HG02763 (cell line): ENCODE data around the gene GANC.
"Not testable (repeated sequence)": the region's sequence is repeated elsewhere in the genome, so short reads cannot be mapped to it uniquely, and the experiment has no call there.

ENCODE experiments used
- ATAC-seq: cut with Tn5 transposase; IDR thresholded peaks from one replicate; pipeline ENCODE4 v1.9.1; 2021; ENCODE audit warnings: mild to moderate bottlenecking, moderate library complexity; ENCODE audit not compliant: unreplicated experiment

GANC gene, protein sequence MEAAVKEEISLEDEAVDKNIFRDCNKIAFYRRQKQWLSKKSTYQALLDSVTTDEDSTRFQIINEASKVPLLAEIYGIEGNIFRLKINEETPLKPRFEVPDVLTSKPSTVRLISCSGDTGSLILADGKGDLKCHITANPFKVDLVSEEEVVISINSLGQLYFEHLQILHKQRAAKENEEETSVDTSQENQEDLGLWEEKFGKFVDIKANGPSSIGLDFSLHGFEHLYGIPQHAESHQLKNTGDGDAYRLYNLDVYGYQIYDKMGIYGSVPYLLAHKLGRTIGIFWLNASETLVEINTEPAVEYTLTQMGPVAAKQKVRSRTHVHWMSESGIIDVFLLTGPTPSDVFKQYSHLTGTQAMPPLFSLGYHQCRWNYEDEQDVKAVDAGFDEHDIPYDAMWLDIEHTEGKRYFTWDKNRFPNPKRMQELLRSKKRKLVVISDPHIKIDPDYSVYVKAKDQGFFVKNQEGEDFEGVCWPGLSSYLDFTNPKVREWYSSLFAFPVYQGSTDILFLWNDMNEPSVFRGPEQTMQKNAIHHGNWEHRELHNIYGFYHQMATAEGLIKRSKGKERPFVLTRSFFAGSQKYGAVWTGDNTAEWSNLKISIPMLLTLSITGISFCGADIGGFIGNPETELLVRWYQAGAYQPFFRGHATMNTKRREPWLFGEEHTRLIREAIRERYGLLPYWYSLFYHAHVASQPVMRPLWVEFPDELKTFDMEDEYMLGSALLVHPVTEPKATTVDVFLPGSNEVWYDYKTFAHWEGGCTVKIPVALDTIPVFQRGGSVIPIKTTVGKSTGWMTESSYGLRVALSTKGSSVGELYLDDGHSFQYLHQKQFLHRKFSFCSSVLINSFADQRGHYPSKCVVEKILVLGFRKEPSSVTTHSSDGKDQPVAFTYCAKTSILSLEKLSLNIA (N-terminal part only)

GRCh38 chr15:42272939-42273899 is at the start of gene GANC, which contains the start of gene TMEM87A:
Gene GANC, plus strand, starts transcription at chr15:42273201. Its CDS starts 1,281 bp downstream, at chr15:42274482.
Gene TMEM87A, minus strand, starts transcription at chr15:42273433. Its CDS starts 35 bp downstream, at chr15:42273398.
- peak; percentile 91 for ATAC-seq

DNA sequence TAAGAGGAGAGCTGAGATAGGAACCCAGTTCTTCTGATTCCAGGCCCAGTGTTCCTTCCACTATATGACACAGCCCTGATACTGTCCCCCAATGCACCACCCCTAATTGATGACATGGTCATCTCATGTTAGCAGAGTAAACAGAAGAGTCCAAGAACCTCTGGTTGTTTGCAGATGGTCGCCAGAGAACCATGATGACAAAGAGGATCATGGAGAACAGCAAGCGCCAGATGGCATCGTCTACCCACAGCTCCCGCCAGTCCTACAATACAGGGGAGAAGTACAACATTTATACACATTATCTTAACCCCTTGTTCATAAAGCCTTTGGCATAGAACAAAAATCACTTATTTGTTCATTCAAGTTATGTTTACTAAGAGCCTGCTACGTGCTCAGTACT is 46.4 kb upstream of the GANC start:
- no peak for ATAC-seq

DNA sequence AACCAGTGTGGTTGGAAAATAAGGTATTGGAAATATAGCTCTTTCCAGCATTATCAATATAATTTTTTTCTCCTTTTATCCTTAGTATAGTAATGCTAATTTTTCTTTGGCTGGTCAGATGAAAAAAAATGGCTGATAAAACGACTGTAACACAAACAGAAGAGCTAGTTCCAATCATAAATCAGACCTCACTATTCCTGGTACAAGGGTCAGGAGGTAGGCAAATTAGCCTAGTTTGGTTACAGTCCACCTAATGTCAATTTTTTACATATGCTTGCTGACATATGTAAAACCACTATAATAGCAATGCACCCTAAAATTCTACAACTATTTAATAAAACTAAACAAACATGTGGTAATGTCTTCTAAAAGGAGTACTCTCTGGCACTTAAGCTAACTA is 45.0 kb upstream of the GANC start:
- ATAC-seq = no peak

DNA sequence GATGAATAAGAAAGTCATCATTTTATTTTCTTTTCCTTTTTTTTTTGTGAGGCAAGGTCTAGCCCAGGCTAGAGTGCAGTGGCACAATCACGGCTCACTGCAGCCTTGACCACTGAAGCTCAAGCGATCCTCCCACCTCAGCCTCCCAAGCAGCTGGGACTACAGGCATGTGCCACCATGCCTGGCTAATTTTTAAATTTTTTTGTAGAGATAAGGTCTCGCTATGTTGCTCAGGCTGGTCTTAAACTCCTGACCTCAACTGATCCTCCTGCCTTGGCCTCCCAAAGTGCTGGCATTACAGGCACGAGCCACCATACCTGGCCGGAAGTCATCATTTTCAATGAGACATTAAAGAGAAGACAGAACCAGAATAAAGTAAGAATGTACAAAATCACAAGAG is 44.0 kb upstream of the GANC start:
- not testable (repeated sequence) for ATAC-seq

GRCh38 chr15:42231088-42231487 is 41.9 kb upstream of the GANC start:
- no peak for ATAC-seq

GRCh38 chr15:42232606-42233005 is 40.4 kb upstream of the GANC start:
- ATAC-seq = no peak

DNA sequence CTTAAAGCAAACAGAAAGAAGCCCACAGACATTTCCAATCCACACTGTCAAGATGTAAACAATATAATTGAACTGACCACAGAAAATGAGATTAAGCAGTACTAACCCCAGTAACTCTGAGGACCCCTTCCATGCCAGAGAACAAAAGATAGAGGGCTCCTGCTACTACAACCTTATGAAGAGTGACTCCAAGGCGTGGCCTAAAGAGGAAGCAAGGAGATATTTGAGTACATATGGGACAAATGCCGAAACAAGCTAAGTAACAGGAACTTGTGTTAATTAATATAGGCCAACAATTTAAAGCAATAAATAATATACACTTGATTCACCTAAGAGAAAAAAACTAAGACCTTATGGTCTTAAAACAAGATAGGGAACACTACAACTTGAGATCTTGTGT is 39.9 kb upstream of the GANC start:
- ATAC-seq = no peak

- ATAC-seq = no peak
Observed at GRCh38 chr15:42239528-42240182, 33.3 kb upstream of the GANC start.

DNA sequence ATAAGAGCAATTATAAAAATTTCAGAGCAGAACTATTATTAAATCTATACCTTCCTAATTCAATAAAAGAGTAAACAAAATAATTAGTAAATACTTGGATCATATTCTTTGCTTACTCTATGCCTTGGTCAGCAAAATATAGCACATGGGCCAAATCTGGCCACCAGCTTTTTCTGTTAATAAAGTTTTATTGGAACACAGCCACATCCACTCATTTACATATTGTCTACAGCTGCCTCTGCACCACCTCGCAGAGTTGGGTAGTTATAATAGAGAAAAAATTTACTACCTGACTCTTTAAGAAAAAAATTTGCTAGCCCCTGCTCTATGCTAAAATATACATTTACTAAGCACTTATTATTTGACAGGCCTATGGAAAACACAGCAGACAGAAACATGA is 32.2 kb upstream of the GANC start:
- ATAC-seq = no peak

- ATAC-seq = no peak
Observed at GRCh38 chr15:42253300-42253699, 19.7 kb upstream of the GANC start.

DNA sequence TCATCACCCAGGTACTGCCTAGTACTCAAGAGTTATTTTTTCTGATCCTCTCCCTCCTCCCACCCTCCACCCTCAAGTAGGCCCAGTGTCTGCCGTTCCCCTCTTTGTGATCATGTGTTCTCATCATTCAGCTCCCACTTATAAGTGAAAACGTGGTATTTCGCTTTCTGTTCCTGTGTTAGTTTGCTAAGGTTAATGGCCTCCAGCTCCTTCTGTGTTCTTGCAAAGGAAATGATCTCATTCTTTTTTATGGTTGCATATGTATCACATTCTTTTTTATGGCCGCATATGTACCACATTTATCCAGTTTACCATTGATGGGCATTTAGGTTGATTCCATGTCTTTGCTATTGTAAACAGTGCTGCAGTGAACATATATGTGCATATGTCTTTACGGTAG is 8.2 kb upstream of the GANC start:
- ATAC-seq = no peak

- no peak for ATAC-seq
Observed at GRCh38 chr15:42267286-42267685, 5.7 kb upstream of the GANC start.

GRCh38 chr15:42270551-42270950 is 2.5 kb upstream of the GANC start:
- no peak for ATAC-seq

GRCh38 chr15:42270996-42271395 is 2.0 kb upstream of the GANC start:
- no peak for ATAC-seq

DNA sequence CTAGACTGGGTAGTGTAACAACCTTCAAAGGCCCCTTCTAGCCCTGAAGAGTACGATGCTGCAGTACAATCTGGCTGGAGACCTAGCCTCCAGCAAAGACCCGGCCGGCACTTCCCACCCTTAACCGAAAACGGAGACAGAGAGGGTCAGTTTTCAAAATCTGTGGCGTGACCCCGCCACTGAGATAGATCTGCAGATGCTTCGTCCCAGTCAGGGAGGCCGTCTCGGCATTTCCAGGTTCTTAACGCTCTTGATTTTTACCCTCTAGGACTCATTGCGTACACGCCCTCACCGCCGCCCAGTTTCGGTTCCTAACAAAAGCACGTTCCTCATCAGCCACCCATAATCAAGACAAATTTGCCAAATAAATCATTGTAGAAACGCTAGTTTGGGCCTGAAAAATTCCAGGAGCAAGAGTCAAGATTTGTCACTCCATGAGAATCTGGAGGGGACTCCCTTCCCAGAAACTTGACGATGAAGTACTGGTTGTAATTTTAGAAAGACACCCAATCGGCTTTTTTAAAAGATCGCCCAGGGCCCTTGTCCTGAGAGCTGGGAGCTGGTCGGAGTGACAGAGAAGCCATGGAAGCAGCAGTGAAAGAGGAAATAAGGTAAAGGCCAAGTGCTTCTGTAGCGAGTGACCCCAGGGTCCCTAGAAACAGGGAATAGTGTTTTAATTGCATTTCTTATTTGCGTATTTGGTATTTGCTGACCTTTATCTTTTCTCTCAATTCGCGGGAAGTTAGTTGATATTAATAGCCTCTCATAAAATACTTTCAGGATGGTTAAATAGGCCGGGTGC is 1.1 kb downstream of the GANC start:
- peak; percentile 25 for ATAC-seq

GRCh38 chr15:42274702-42274989 is 1.6 kb downstream of the GANC start:
- ATAC-seq = no peak

- no peak for ATAC-seq
Observed at GRCh38 chr15:42275780-42276391, 2.9 kb downstream of the GANC start.

DNA sequence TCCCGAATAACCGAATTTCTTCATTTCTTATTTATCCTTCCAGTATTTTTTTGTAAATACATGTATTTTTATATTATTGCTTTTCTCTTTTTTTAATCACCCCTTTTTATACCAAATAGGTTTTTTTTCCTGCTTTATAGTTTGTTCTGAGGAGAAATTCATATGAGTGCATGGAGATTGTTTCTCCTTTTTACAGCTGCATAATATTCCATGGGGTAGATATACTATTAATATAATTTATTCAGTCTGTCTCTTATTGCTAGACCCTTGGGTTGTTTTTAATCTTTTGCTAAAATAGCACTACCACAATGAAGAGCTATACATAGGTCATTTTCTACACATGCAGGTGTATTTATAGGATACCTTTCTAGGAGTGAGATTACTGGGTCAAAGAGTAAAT is 3.8 kb downstream of the GANC start:
- ATAC-seq = no peak

GRCh38 chr15:42279234-42279723 is 6.3 kb downstream of the GANC start:
- no peak for ATAC-seq
